Endodermal cell (in vitro differentiated cells): ENCODE measurements around the gene TTR. TPM values are rescaled to one million over a fixed set of nuclear protein-coding genes. Genes with fewer than 3 reads are reported as not detected.

Experiments
- DNase-seq: peaks from one replicate; pipeline ENCODE4 v3.0.0-alpha.2; 2017
- H3K27ac ChIP-seq: 2 replicates; pipeline ENCODE4 v1.5.1; 2013; ENCODE audit warnings: mild to moderate bottlenecking, low read depth, low read length, moderate library complexity
- H3K27me3 ChIP-seq: 2 replicates; pipeline ENCODE4 v1.6.1; 2013; ENCODE audit warnings: mild to moderate bottlenecking, low read length, moderate library complexity; ENCODE audit not compliant: insufficient read depth, control insufficient read depth, poor library complexity, severe bottlenecking
- H3K36me3 ChIP-seq: 2 replicates; pipeline ENCODE4 v1.7.0; 2013; ENCODE audit warnings: mild to moderate bottlenecking, low read length, moderate library complexity; ENCODE audit not compliant: control insufficient read depth, insufficient read depth
- H3K4me1 ChIP-seq: one replicate; pipeline ENCODE4 v1.7.0; 2013; ENCODE audit warnings: low read length; ENCODE audit not compliant: control insufficient read depth, insufficient read depth
- H3K4me3 ChIP-seq: 2 replicates; pipeline ENCODE4 v1.5.1; 2013; ENCODE audit warnings: mild to moderate bottlenecking, low read length, moderate library complexity
- H3K9ac ChIP-seq: 2 replicates; pipeline ENCODE4 v1.6.1; 2013; ENCODE audit warnings: mild to moderate bottlenecking, low read length, moderate library complexity; ENCODE audit not compliant: poor library complexity, severe bottlenecking; ENCODE audit errors: extremely low read depth
- H3K9me3 ChIP-seq: 2 replicates; pipeline ENCODE4 v1.6.1; 2013; ENCODE audit warnings: mild to moderate bottlenecking, low read length, moderate library complexity; ENCODE audit not compliant: control insufficient read depth
- H3K27ac Mint-ChIP-seq: 2 replicates; pipeline ENCODE4 v1.8.0; 2020; ENCODE audit warnings: mixed read lengths
- H3K27me3 Mint-ChIP-seq: 2 replicates; pipeline ENCODE4 v1.8.0; 2021; ENCODE audit warnings: mild to moderate bottlenecking, mixed read lengths; ENCODE audit not compliant: insufficient read depth
- H3K36me3 Mint-ChIP-seq: 2 replicates; pipeline ENCODE4 v1.8.0; 2020; ENCODE audit warnings: low read depth, mixed read lengths
- H3K4me1 Mint-ChIP-seq: 2 replicates; pipeline ENCODE4 v1.8.0; 2020; ENCODE audit warnings: mixed read lengths
- H3K4me3 Mint-ChIP-seq: 2 replicates; pipeline ENCODE4 v1.8.0; 2020; ENCODE audit warnings: mild to moderate bottlenecking, moderate library complexity, mixed read lengths
- H3K9me3 Mint-ChIP-seq: 2 replicates; pipeline ENCODE4 v1.8.0; 2020; ENCODE audit warnings: mild to moderate bottlenecking, mixed read lengths
- WGBS, 2 experiments: methylation state at CpG; one replicate each; pipeline versions ENCODE4 v1.1.5 to v1.1.7; 2013; ENCODE audit warnings: missing lambda C conversion rate in 2 of 2, mixed read lengths in 1 of 2; ENCODE audit not compliant: insufficient coverage in 1 of 2, insufficient read length in 1 of 2; 5-methylcytosine and 5-hydroxymethylcytosine counted together
- total RNA-seq, 2 donors: library from RNA; stranded (reverse); fragmentation: NEBNext Ultra II Directional in 1 of 2; extraction: Animal tissue kit (Norgen Biotek cat#: 25700) in 1 of 2; gene quantifications; 2 replicates in 1 of 2; 3 replicates in 1 of 2; pipeline ENCODE4 v1.2.1, GENCODE V29; 2021
- TF ChIP-seq, protein P1 (sequence below): fragments of 200-600 bp; sonication (generic); conservative IDR thresholded peaks from 2 replicates; pipeline ENCODE4 v1.5.0; 2021; ENCODE audit warnings: antibody characterized with exemption, mild to moderate bottlenecking

Gene TTR
- total RNA-seq, 2 donors from 2014 or later, result not detected

DNA sequence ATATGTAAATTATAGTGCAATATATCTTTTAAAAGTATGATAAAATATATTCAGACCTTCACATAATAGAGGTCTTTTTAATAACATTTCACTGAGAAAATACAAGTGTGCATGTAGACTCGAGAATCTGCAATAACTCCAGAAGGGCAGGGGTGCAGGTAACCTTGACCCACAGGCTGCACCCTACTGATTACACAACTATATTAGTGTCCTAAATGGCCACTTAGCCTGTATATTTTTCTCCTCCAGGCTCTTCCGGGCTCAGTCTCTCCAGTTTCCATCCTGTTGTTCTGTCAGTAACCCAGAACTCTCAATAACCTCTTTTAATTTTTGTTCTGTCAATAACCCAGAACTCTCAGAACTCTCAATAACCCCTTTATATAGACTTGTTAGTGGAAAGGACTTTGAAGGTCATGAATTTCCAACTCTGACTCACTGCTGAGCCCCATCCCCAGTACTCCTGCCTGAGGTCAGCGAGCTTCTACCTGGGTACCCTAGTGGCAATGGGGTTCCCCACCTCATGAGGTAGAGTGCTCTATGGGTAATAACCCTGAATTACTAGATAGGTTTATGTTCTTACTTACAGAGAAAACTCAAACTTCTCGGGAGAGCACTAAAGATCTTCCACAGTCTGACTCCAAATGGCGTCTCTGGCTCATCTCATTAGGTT, 8.4 kb upstream of the TTR start:
- H3K4me1 Mint-ChIP-seq, result peaks cover 7% of the 10 kb centered on the region
- 96 to 100% methylated on average over 4 to 5 of the region's 5 CpGs for WGBS, 2 experiments
- no peaks in the 10 kb centered on the region for H3K36me3 Mint-ChIP-seq
- H3K9me3 Mint-ChIP-seq, result no peaks in the 10 kb centered on the region
- Histone ChIP-seq H3K9me3 (no peaks in the 10 kb centered on the region), H3K9ac (no peak overlapping the region), H3K4me1 (peaks cover 3% of the 10 kb centered on the region), H3K36me3 (no peaks in the 10 kb centered on the region), H3K4me3 (no peak overlapping the region), H3K27me3 (no peaks in the 10 kb centered on the region), H3K27ac (no peak overlapping the region)
- no peak overlapping the region for H3K27ac Mint-ChIP-seq
- TF ChIP-seq, protein P1, sequence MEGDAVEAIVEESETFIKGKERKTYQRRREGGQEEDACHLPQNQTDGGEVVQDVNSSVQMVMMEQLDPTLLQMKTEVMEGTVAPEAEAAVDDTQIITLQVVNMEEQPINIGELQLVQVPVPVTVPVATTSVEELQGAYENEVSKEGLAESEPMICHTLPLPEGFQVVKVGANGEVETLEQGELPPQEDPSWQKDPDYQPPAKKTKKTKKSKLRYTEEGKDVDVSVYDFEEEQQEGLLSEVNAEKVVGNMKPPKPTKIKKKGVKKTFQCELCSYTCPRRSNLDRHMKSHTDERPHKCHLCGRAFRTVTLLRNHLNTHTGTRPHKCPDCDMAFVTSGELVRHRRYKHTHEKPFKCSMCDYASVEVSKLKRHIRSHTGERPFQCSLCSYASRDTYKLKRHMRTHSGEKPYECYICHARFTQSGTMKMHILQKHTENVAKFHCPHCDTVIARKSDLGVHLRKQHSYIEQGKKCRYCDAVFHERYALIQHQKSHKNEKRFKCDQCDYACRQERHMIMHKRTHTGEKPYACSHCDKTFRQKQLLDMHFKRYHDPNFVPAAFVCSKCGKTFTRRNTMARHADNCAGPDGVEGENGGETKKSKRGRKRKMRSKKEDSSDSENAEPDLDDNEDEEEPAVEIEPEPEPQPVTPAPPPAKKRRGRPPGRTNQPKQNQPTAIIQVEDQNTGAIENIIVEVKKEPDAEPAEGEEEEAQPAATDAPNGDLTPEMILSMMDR, result no peak
- no peak for DNase-seq
- no peak overlapping the region for H3K4me3 Mint-ChIP-seq
- no peaks in the 10 kb centered on the region for H3K27me3 Mint-ChIP-seq

DNA sequence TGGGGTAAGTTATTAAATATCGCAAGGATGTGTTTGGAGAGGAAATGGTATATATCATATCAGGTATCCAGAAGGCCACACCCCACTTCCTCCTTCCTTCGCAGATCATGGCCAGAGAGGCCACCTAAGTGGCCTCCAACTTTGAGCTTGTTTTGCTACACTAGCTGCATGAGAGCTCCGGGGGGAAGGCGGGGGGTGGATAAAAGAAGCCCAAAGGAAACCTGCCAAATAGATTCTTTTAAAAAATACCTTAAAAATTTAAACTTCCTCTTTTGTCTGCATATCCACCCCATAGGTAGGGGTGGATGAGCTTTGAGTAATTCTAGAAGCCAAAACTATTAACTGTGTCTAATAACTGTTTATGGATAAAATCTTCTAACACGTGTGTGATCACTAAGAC, 5.7 kb upstream of the TTR start:
- Mint-ChIP-seq H3K36me3 (no peaks in the 10 kb centered on the region), H3K27ac (no peak overlapping the region), H3K4me3 (no peak overlapping the region), H3K4me1 (peaks cover 7% of the 10 kb centered on the region), H3K27me3 (no peaks in the 10 kb centered on the region), H3K9me3 (no peaks in the 10 kb centered on the region)
- Histone ChIP-seq H3K4me3 (no peak overlapping the region), H3K9ac (no peak overlapping the region), H3K36me3 (no peaks in the 10 kb centered on the region), H3K27ac (no peak overlapping the region), H3K27me3 (no peaks in the 10 kb centered on the region), H3K9me3 (peaks cover 5% of the 10 kb centered on the region), H3K4me1 (peaks cover 3% of the 10 kb centered on the region)
- 93% methylated on average over 4 of the region's 5 CpGs; no CpG with 5 or more reads in 1 of the 2 experiments for WGBS, 2 experiments
- no peak for DNase-seq
- TF ChIP-seq, protein P1, result no peak

DNA sequence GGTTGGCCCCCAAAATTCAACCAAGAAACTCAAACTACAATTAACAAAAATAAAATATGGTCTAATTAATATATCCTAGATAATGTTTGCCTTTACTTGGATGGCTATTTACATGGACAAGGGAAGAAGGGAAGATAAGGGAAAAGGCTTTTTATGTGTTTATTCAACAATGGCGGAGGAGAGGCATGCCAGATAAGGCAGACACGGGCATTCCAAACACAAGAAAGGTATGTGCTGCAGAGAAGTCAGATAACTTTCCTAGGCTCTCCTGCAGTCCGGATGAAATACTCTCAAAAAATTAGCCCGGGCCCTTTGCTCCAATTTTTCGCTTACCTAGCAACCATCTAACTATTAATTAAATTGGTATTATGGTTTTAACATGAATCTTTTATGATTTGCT, 5.1 kb upstream of the TTR start:
- Histone ChIP-seq H3K4me3 (peak overlapping the region; percentile 20), H3K27me3 (no peaks in the 10 kb centered on the region), H3K36me3 (no peaks in the 10 kb centered on the region), H3K9ac (no peak overlapping the region), H3K4me1 (peaks cover 3% of the 10 kb centered on the region), H3K9me3 (peaks cover 5% of the 10 kb centered on the region), H3K27ac (no peak overlapping the region)
- no peaks in the 10 kb centered on the region for H3K9me3 Mint-ChIP-seq
- no peaks in the 10 kb centered on the region for H3K27me3 Mint-ChIP-seq
- no peak overlapping the region for H3K4me3 Mint-ChIP-seq
- no peak overlapping the region for H3K27ac Mint-ChIP-seq
- WGBS, 2 experiments, result 79 to 82% methylated on average over 2 to 3 of the region's 5 CpGs
- TF ChIP-seq, protein P1, result no peak
- no peak for DNase-seq
- peaks cover 8% of the 10 kb centered on the region for H3K4me1 Mint-ChIP-seq
- H3K36me3 Mint-ChIP-seq, result no peaks in the 10 kb centered on the region
